Stimulated activated CD4-positive, alpha-beta T cell treated with anti-CD3 and anti-CD28 coated beads, TNF-alpha, amount 100 ng/mL, for 24 hours (primary cell): Measurements from ENCODE around the gene BRSK2.
A peak's percentile ranks its signal among the peaks of the same experiment; 100 is the strongest.

Source experiments
- DNase-seq, 3 experiments: peaks; one replicate each; pipeline ENCODE4 v3.0.0-alpha.2; 2020; ENCODE audit warnings: low read depth in 3 of 3

Gene BRSK2

DNA sequence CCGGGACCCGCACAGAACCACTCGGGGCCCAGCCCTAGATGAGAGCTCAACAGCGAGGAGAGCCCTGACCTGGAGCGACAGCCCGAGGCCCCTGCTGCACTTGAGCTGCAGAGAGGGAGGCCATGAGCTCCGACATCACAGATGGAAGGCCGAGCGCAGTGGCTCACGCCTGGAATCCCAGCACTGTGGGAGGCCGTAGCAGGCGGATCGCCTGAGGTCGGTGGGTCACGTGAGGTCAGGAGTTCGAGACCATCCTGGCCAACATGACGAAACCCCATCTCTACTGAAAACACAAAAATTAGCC is 13.8 kb upstream of the BRSK2 start:
- DNase-seq: no peak

GRCh38 chr11:1377231-1377780 is 12.4 kb upstream of the BRSK2 start:
- no peak for DNase-seq

DNA sequence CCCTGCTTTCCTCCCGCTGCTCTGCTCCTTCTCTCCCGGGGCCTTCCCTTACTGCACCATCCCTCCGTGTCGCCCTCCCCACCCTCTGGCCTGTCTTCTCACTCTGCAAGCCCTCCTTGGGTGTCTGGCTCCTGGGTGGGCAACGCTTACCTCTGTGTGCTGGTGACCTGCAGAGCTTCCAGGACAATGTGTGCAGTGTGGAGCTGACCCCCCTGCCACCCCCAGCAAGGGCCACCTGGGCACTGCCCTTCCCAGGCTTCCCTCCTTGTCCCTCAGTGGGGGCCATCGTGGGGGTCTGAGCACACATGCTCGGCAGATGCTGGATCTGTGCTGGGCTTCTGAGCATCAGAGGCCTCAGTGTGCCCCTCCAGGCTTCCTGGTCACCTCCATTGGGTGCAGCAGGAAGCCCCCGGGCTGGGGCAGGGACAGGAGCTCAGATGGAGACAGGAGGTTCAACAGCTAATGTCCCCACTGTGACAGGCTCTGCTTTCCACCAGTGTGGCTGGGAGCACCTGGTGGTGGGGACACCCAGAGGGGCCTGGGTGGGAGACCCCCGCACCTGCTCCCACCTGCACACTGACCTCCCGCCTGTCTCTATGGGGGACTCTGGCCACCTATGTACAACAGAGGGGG is 7.8 kb upstream of the BRSK2 start:
- no peak for DNase-seq

GRCh38 chr11:1382429-1382828 is 7.3 kb upstream of the BRSK2 start:
- DNase-seq: no peak

DNA sequence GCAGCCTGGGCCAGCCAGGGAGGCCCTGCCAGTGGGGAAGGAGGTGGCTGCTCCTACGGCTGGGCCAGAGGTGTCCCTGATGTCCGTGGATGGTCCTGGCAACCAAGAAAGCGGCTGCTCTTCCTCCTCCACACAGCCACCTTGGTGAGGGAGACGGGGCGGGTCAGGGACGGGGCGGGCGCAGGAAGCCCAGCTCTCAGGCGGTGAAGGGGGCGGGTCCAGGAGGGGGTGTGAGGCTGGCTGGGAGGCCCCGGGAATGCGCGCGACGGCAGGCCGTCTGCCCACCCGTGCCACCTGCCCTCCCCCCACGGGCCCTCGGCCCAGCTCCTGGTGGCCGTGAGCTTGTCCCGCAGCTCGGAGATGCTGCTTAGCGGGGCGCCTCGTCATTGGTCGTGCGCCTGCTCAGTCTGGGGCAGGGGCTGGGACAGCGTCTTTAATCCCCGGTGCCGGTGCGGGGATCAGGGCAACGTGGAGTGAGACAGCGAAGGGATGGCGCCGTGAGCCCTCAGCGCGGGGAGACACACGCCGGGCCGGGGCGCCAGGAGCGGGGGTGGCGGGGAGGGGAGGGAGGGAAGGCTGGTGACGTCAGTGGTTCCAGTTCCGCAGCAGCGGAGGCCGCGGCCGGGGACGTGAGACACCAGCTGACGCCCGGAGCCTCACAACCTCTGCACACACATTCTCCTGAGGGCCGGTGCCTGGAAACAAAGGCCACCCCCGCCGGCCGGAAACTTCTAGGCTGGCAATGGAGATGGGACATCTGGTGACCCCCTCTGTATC is 6.7 kb upstream of the BRSK2 start:
- DNase-seq: peak; percentile 63 to 84 (median 65)

GRCh38 chr11:1384199-1384970 is 5.3 kb upstream of the BRSK2 start:
- DNase-seq: peak in 1 of 3 experiments; percentile 30

GRCh38 chr11:1387521-1387920 is 2.2 kb upstream of the BRSK2 start:
- DNase-seq: no peak

GRCh38 chr11:1387961-1388762 is 1.6 kb upstream of the BRSK2 start:
- no peak for DNase-seq

- DNase-seq: no peak
Observed at GRCh38 chr11:1388763-1389102, 1.0 kb upstream of the BRSK2 start.

DNA sequence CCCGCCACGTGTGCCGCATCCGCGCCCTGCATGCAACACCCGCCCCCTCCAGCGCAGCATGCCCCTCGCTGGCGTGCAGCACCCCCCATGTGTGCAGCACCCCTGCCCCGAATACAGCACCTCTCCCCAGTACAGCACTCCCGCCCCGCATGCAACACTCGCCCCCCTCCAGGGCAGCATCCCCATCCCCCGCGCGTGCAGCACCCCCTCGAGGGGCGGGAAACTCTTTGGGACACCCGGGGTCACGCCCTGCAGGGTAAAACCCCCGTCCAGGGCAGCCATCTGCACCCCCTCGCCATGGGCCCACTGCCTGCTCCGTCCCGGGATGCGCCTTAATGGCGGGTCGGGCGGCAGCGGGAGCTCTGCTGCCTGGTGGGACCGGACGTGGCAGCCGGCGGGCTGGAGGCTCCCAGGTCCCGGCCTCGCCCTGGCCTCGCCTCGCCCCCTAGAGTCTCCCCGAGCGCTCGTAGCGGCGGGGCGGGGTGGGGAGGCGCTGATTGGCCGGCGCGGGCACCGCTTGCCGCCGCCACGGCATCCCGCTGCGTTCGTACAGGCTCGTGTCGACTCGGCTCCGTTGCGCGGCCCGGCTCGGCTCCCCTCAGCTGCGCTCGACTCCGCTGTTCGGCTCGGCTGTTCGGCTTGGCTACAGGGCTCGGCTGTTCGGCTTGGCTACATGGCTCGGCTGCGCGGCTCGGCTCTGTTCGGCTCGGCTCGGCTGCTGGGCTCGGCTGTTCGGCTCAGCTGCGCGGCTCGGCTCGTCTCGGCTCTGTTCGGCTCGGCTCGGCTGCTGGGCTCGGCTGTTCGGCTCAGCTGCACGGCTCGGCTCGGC is 417 bp upstream of the BRSK2 start:
- DNase-seq: peak; percentile 95 to 98 (median 95)

DNA sequence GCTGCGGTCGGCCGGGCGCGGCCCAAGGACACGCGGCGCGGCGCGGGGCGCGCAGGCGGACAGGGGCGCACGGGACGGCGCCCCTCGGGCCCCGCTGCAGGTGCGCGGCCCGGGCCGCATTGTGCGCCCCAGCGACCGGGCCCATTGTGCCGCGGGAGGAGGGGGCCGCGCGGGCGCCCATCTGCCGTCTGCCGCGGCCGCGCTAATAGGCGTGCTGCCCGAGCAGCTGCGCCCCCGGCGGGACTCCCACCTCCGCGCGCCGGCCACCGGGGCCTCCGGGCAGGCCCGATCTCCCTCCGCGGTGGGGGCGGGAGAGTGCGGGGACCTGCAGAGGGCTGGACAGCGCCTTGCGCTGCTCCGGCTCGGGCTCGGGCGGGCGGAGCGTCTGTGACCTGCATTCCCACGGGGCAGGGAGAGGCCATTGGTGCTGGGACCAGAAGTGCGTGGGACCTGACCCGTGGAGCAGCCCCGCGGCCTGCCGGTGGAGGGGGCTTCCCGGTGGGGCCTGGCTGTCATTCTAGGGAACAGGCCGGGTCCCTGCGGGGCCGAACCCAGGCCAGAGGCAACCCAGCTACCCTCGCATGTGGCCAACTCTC is 933 bp downstream of the BRSK2 start:
- DNase-seq: no peak

DNA sequence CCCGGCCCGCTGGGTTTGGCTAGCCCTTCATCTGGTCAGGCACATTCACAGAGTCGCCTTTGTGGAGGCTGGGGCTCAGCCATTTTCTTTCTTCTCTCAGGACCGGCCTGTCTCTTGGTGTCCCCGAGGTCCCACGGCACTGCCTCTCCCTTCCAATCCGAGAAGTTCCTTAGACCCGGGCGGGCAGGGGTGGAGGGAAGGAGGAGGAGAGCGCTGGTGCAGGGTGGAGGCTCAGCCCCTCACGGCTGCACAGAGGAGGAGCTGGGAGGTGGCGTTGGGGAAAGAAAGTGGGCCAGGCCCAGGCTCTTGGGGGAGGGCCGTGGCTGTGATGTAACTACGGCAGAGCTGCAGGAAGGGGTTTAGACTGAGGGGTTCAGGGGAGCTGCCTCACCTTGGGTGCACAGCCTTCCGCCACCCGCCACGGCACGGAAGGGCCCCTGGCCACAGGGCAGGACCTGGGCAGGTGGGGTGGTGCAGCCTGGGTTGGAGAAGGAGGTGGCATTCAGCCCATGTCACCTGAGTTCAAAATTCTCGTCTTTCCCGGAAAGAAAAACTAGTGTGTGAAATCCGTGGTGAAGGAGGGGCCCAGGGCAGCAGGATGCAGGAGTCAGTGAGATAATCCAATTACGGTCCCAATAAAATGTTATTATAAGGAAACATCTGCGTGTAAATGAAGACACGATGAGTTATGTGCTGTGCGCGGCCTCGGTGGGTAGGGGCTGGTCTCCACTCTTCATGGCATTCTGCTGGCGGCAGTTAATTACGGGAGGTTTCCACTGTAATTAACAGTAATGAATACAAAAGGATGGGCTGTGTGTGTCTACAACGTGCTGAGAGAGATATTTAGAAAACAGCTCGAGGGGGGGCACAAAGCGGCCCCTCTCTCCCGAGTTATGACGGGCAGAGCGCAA is 1.7 kb downstream of the BRSK2 start:
- no peak for DNase-seq

DNA sequence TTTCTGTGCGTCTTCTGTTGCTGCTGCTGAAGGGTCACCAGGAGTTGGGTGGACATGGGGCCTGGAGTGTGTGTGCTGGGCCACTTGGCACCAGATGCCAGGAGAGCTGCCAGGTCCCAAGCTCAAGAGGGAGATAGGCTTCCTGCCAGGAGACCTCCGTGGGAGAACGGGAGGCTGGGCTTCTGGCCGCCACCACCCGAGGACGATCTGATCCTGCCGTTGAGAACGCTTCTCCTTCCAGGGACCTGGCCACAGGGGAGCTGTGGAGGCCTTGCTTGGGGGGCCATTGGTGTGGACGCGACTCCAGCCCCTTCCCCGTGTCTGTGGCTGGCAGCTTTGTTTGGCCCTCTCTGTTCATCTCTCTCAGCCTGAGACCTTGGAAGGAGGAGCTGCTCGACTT is 2.4 kb downstream of the BRSK2 start:
- no peak for DNase-seq

GRCh38 chr11:1392561-1392960 is 2.8 kb downstream of the BRSK2 start:
- DNase-seq: no peak

- DNase-seq: no peak
Observed at GRCh38 chr11:1393038-1393710, 3.4 kb downstream of the BRSK2 start.

DNA sequence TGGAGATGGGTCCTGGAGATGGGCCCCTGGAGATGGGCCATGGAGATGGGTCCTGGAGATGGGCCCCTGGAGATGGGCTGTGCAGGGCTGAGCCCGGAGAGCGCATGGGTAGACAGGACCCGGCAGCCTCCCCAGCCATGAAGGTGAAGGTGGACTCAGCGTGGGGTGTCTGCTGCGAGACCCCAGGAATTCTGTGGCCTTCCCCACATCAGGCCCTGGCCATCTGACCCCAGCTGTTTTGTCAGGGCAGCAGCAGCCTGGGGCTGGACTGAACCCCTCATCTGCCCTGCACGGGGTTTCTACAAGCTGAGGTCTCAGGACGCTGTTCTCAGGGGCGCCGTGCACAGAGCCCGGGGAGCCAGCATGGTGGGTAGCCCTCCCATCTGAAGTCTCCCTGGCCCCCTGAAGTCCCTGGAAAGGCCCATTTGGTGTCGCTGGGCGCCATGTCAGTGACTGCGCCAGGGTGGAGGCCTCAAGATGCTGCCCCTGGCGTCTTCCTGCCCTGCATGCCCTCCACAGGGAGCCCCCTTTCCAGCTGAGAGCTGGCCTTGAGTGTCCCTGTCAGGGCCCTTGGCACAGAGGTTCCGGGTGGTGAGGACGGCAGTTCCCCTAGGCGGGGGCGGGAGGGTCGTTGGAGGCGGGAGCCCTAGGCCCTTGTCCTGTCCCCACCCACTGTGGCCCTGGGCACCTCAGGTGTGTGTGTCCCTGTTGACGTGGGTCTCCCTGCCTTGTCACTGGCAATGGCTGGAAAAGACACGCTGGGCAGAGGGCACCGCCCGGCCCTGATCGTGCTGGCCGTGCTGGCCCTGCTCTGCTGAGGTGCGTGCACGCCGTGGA is 5.4 kb downstream of the BRSK2 start:
- DNase-seq: no peak

DNA sequence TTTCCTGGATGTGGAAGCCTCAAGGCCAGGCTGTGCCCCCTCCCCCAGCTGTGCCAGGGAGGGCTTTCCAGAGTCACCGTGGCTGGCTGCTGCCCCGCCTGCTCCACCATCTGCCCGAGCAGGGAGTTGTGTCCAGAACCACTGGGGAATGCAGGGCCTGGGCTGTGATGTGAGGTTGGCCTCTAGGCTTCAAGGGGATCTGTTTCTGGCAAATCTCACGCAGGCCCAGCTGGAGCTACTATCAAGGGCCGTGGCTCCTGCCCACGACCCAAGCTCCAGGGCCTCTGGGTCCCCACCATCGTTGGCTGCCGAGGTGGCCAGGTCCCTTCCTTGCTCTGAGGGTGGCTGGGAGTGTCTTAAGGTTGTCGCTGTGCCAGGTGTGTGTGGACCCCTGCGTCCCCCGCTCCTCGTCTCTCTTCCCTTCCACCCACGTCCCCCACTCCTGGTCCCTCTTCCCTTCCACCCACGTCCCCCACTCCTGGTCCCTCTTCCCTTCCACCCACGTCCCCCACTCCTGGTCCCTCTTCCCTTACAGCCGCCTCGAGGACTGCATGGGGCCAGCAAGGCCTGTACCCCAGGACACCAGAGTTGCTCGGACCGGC is 6.1 kb downstream of the BRSK2 start:
- no peak for DNase-seq

- no peak for DNase-seq
Observed at GRCh38 chr11:1396375-1396841, 6.7 kb downstream of the BRSK2 start.
